ENCODE measurements around the gene PCMTD2.
"Not testable (repeated sequence)": the region's sequence is repeated elsewhere in the genome, so short reads cannot be mapped to it uniquely, and the experiment has no call there.

PCMTD2 gene

DNA sequence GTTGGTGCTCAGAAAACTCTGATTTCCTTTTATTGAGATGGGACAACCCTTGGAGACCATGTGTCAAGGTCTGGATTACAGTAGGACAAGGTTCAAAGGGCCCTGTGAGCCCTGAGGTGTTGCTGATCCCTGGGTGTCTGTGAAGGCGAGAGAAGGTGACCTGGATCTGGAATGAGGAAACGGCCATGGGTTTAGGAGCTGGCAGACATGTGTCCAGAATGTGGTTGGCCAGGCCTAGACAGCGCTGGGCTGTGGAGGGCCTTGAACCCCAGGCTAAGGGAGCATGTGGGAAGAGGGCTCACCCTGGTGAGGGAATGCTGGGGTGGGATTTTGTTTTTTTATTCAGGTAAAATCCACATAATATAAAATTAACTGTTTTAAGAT, 24.9 kb downstream of the PCMTD2 start:
- in situ Hi-C loops (cut with MboI; ENCODE audit: low pct_unique_long_range_greater_than_20kb, low sequenced_read_pairs, unreplicated experiment) = no loop called here
- TF ChIP-seq, protein P1, sequence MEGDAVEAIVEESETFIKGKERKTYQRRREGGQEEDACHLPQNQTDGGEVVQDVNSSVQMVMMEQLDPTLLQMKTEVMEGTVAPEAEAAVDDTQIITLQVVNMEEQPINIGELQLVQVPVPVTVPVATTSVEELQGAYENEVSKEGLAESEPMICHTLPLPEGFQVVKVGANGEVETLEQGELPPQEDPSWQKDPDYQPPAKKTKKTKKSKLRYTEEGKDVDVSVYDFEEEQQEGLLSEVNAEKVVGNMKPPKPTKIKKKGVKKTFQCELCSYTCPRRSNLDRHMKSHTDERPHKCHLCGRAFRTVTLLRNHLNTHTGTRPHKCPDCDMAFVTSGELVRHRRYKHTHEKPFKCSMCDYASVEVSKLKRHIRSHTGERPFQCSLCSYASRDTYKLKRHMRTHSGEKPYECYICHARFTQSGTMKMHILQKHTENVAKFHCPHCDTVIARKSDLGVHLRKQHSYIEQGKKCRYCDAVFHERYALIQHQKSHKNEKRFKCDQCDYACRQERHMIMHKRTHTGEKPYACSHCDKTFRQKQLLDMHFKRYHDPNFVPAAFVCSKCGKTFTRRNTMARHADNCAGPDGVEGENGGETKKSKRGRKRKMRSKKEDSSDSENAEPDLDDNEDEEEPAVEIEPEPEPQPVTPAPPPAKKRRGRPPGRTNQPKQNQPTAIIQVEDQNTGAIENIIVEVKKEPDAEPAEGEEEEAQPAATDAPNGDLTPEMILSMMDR (IDR thresholded peaks at IDR 0.05; ENCODE audit: extremely low read depth, insufficient read depth, missing control alignments) = no peak
- no peak for DNase-seq (ENCODE audit: low spot score)

DNA sequence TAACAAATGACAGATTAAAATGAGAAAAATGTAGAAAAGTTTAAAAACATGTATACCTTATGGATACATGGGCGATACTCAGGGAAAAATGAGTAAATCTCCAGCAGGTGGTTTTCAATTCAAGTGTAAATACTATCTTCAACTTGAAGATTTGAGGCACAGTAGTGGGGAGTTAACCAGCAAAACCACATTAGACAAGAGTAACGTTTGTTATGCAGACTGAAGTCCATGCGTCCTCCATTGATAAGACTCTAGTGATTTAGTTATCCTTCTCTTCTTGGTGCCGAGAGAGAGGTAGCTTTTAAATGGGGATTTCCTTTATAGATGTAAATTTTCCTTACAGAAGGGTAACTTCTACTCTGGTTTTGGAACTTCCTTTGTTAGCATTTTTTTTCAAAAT, 28.1 kb downstream of the PCMTD2 start:
- in situ Hi-C loops (cut with MboI; ENCODE audit: low pct_unique_long_range_greater_than_20kb, low sequenced_read_pairs, unreplicated experiment) = no loop called here
- no peak for DNase-seq (ENCODE audit: low spot score)
- TF ChIP-seq, protein P1 (IDR thresholded peaks at IDR 0.05; ENCODE audit: extremely low read depth, insufficient read depth, missing control alignments) = no peak

DNA sequence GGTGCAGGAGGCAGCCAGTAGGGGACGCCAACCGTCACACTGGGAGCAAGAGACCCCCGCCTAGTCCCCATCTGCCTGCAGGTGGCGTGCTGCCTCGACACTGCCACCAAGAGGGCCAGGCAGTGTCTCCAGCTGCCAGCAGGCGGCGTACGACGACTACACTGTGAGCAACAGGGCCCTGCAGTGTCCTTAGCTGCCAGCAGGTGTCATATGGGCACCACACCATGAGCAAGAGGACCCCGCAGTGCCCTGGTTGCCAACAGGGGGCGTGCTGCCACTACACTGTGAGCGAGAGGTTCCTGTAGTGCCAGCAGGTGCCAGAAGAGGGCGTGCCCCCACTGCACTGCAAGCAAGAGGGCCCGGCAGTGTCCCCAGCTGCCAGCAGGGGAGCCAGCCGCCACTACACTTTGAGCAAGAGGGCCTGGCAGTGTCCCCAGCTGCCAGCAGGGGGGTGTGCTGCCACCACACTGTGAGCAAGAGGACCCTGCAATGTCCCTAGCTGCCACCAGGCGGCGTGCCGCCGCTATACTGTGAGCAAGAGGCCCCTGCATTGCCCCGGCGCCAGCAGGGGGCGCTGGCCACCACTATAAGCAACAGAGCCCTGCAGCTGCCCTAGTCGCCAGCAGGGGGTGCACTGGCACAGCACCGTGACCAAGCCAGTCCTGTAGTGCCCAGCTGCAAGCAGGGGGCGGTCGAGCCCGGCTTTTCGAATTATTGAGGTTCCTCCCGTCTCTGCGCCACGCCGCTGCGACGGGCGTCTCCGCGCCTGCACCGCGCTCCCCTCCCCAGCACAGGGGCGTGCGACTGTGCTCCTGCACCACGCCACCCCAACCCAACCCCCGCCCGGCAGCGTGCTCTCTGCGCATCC, 30.3 kb downstream of the PCMTD2 start:
- DNase-seq (ENCODE audit: low spot score) = peak; percentile 77
- TF ChIP-seq, protein P1 (IDR thresholded peaks at IDR 0.05; ENCODE audit: extremely low read depth, insufficient read depth, missing control alignments) = peak; percentile 93
- in situ Hi-C loops (cut with MboI; ENCODE audit: low pct_unique_long_range_greater_than_20kb, low sequenced_read_pairs, unreplicated experiment) = not testable (repeated sequence)

DNA sequence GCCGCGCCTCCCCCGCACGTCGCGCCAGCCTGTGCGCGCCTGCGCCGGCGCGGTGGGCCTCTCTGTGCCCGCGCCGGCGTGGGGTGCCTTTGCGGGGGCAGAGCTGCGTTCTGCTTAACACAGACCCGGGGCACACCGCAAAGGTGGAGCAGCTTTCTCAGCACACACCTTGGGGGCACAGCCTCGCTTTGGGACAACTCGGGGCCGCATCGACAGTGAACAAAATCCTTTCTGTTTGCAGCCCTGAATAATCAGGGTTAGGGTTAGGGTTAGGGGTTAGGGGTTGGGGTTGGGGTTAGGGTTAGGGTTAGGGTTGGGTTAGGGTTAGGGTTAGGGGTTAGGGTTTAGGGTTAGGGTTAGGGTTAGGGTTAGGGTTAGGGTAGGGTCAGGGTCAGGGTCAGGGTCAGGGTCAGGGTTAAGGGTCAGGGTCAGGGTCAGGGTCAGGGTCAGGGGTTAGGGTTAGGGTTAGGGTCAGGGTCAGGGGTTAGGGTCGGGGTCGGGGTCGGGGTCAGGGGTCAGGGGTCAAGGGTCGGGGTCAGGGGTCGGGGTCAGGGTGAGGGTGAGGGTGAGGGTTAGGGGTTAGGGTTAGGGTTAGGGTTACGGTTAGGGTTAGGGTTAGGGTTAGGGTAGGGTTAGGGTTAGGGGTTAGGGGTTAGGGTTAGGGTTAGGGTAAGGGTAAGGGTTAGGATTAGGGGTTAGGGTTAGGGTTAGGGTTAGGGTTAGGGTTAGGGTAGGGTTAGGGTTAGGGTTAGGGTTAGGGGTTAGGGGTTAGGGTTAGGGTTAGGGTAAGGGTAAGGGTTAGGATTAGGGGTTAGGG, 31.1 kb downstream of the PCMTD2 start:
- DNase-seq (ENCODE audit: low spot score); in situ Hi-C loops (cut with MboI; ENCODE audit: low pct_unique_long_range_greater_than_20kb, low sequenced_read_pairs, unreplicated experiment): not testable (repeated sequence)

DNA sequence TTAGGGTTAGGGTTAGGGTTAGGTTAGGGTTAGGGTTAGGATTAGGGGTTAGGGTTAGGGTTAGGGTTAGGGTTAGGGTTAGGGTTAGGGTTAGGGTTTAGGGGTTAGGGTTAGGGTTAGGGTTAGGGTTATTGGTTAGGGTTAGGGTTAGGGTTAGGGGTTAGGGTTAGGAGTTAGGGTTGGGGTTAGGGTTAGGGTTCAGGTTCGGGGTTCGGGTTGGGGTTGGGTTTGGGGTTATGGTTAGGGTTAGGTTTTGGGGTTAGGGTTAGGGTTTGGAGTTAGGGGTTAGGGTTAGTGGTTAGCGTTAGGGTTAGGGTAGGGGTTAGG, 31.7 kb downstream of the PCMTD2 start:
- DNase-seq (ENCODE audit: low spot score); in situ Hi-C loops (cut with MboI; ENCODE audit: low pct_unique_long_range_greater_than_20kb, low sequenced_read_pairs, unreplicated experiment): not testable (repeated sequence)

DNA sequence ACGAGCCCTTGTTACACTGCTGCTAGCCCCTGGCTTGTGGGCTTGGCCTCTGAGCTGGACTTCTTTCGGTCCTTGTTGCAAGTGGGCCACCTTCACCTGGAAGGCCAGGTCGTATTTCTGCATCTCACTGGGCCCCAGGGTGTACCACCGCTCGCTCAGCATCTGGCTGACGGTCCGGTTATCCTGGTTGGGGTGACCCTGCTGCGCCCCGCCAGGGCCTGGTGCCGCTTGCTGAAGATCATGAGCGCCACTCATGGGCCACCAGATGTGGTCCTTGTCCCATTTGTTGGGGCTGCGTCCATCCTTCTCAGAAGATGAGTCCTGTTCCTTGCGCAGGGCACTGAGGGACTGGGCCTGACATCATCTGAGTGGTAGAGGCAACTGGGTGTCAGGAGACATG, 36.6 kb downstream of the PCMTD2 start:
- in situ Hi-C loops (cut with MboI; ENCODE audit: low pct_unique_long_range_greater_than_20kb, low sequenced_read_pairs, unreplicated experiment) = not testable (repeated sequence)

DNA sequence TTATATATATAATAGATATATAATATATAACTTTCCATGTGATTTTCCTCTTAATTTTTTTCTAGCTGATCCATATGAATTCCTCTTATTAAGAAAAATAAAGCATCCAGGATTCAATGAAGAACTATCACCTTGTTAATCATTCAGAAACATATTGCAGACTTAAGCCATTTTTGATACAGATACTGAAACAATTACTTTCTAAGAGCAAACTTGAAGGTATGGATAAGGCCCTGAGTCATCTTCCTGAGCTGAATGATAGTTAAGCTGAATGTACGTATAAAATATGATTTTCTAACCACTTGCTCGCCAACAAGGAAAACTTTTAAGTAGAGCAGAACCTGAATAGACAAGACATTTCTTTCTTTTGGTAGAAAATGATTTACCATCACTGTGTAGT, 47.5 kb downstream of the PCMTD2 start:
- DNase-seq (ENCODE audit: low spot score); in situ Hi-C loops (cut with MboI; ENCODE audit: low pct_unique_long_range_greater_than_20kb, low sequenced_read_pairs, unreplicated experiment): not testable (repeated sequence)

More for the DNA sequence above, 36.6 kb downstream of the PCMTD2 start:
- not testable (repeated sequence) for DNase-seq (ENCODE audit: low spot score)

DNA sequence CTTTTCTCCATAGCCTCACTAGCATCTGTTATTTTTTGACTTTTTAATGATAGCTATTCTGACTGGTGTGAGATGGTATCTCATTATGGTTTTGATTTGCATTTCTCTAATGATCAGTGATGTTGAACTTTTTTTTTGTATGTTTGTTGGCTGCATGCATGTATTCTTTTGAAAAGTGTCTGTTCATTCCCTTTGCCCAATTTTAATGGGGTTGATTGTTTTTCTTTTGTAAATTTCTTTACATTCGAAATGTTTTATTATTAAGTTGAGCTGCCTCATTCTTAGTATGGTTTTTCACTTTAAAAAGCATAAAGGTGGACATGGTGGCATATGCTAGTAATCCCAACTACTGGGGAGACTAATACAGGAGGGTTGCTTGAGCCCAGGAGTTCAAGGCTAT, 58.2 kb downstream of the PCMTD2 start:
- DNase-seq (ENCODE audit: low spot score); in situ Hi-C loops (cut with MboI; ENCODE audit: low pct_unique_long_range_greater_than_20kb, low sequenced_read_pairs, unreplicated experiment): not testable (repeated sequence)

DNA sequence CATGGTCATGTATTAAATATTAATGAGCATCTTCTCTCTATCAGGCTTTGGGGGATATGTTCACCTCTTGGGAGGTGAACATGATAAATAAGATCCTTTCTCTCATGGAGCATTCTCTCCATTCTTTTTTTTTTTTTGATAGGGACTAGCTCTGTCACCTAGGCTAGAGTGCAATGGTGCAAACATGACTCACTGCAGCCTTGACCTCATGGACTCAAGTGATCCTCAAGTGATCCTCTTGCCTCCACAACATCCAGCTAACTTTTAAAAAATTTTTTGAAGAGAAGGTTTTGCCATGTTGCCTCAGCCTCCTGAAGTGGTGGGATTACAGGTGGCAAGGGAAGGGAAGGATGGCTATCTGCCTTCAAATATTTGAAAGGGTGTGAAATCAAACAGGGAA, 59.8 kb downstream of the PCMTD2 start:
- DNase-seq (ENCODE audit: low spot score); in situ Hi-C loops (cut with MboI; ENCODE audit: low pct_unique_long_range_greater_than_20kb, low sequenced_read_pairs, unreplicated experiment): not testable (repeated sequence)

DNA sequence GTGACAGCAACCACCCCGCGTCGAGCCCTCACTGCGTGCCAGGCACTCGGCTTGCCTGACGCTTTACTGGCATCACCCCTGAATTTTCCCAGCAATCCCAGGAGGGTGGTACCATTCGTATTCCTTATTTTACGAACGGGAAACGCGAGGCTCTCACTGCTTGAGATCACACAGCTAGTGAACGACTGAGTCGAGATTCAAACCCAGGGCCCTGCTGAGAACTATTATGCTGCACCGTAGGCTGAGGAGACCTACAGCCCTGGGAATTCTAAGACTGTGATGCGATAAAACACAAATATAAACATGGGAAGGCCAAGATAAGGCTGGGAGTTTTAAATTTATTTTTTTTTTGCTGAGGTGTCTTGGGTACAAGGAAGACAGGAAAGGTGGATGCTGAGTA, 60.3 kb downstream of the PCMTD2 start:
- DNase-seq (ENCODE audit: low spot score); in situ Hi-C loops (cut with MboI; ENCODE audit: low pct_unique_long_range_greater_than_20kb, low sequenced_read_pairs, unreplicated experiment): not testable (repeated sequence)

DNA sequence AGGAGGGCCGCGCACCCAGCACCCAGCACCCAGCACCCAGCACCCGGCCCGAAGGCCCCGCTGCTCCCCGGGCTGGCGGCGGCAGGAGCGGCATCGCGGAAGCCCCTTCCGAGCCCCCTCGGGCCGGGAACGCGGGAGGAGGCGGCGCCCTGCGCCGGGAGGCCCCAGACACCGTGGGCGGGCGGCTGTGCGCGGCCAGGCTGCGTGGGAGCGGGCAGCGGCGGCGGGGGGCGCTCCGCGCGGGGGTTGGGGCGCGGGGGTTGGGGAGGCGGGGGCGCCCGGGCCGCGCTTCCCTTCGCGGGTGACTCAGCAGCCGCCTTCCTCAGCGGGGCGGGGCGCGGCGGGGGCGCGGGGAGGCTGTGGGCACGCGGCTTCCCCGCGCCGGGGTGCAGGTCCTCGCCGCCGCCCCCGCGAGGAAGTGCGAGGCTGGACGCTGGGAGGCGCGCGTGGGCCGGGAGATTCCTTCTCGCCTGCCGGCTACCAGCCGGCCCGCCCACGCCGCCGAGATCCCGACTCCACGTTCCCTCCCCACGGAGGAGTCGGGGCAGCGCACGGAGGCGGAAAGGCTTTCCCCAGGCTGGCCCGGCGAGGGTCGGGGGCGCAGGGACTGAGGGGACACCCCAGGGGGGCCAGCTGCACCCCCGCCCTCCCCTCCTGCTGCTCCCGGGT, 61.0 kb downstream of the PCMTD2 start:
- in situ Hi-C loops (cut with MboI; ENCODE audit: low pct_unique_long_range_greater_than_20kb, low sequenced_read_pairs, unreplicated experiment) = not testable (repeated sequence)

DNA sequence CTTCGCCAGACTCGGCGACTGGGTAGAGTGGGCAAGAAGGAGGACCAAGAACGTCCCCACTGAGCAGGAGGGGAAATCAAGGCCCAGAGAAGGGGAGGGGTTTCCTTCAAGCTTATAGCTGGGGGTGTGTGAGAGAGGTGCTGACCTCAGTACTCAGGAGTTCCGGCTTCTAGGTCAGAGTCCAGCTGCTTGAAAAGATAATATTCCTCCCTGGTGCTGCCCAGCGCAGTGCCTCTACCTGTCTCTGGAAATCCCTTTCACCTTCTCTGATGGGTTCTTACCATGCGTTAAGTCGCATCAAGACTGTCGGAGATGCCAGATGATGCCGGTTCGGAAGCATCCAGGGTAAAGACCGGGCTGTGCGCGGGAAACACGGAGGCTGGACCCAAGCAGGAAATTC, 61.8 kb downstream of the PCMTD2 start:
- in situ Hi-C loops (cut with MboI; ENCODE audit: low pct_unique_long_range_greater_than_20kb, low sequenced_read_pairs, unreplicated experiment); DNase-seq (ENCODE audit: low spot score): not testable (repeated sequence)

More for the DNA sequence above, 61.0 kb downstream of the PCMTD2 start:
- DNase-seq (ENCODE audit: low spot score) = peak; percentile 10

DNA sequence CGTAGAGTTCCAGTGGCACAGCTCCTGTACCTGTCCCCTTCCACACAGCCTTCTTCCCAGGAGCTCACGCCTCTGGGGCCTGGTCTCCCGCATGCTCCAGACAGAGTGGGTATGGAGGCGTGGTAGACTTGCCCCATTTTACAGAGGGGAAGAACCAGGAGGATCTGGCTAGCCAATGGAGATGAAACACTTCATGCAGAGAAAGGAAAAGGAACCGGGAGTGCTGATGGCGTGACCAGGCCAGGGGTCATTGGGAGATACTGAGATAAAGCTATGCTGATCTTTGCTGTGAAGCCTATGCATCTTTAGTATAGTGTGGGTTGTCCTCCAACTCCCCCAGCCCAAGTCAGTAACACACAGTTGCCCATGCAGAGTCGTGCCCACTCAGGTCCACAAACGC, 62.5 kb downstream of the PCMTD2 start:
- DNase-seq (ENCODE audit: low spot score); in situ Hi-C loops (cut with MboI; ENCODE audit: low pct_unique_long_range_greater_than_20kb, low sequenced_read_pairs, unreplicated experiment): not testable (repeated sequence)

Measured in GM13977 (cell line).